GM19240 (cell line): ENCODE results near the gene HEPHL1.

Experiments
- DNase-seq: peaks from one replicate; pipeline ENCODE4 v3.0.0; 2011; ENCODE audit warnings: low spot score; ENCODE audit not compliant: insufficient read length

Gene HEPHL1

DNA sequence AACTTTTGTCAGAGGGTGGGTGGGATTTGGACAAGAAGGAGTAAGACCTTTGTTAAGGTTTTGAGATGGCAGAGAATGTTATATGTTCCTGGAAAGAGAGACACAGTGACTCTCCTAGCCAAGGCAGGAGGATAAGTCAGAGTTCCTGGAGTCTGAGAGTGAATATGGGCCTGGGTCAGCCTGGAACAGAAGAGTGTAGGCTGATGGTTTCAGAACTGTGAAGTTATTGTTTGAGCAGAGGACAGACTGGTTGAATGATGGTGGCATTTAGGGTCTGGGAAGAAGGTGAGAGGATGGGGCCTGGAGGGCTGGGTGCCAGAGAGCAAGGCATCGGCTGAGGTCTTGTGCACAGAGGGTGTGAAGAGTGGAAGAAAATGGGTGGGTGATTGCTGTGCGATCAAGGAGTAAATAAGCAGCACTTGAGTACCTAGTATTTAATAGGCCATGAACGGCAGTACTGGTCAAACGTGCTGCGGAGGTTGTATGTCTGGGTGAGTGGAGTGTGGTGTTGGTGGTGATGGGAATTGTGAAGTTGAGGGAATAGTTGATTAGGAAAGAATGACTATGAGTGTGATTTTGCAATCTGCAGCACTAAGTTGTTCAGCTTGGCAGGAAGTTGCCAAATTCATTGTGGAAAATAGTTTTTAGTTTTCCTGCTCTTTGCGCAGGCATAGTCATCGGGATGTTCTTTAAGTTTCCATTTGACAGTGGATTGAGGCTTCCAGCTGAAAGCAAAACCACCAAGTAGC lies 109.3 kb downstream of the HEPHL1 start:
- DNase-seq, result no peak

DNA sequence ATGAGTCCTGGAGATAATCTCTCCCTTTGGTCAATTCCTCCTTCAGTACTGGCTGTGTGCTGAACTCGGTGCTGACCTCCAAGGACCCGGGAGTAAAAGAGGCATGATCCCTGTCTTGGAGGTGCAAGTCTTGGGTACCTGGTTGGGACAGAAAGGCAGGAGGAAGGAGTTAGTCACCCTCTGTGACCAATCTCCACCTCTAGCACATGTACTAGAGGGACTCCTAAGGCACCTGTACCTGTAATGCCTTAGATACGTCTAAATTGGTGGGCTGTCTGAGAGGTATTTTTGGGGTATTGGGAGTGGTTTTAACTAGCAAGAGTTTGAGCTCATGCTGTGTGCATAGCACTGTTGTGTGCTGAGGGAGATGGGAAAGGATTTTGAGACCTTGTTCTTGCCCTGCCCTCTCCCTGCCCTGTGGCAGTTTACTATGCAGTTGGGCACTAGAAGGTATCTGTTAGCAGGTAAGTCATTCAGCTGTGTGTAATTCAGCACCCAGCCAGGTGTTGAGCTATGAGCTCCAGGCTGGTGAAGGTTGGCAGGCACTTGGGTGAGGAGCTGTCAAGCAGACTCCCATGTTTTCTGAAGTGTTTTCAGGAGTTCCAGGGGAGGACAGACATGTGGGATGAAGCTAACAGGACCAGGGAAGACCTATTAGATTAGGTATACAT lies 110.0 kb downstream of the HEPHL1 start:
- no peak for DNase-seq

DNA sequence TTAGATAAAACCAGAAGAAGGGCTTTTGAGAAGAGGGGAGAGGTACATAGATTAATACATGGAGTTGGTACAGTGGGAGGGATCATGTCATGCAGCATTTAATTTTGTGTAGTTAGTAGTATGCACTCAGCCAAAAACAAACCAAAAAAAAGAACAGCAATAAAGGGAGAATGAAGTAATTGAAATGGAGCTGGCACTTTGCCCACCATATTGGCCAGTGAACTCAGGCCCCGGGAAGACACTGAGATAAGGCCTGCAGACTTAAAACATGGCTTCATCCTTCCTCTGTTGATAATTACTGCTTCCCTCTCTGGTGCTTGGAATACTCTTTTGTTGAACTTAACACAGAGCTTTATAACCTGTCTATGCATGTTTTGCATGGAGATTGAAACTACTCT lies 110.6 kb downstream of the HEPHL1 start:
- DNase-seq, result no peak

- DNase-seq, result no peak
These were observed 111.0 kb downstream of the HEPHL1 start for GRCh38 chr11:94132152-94132558.

DNA sequence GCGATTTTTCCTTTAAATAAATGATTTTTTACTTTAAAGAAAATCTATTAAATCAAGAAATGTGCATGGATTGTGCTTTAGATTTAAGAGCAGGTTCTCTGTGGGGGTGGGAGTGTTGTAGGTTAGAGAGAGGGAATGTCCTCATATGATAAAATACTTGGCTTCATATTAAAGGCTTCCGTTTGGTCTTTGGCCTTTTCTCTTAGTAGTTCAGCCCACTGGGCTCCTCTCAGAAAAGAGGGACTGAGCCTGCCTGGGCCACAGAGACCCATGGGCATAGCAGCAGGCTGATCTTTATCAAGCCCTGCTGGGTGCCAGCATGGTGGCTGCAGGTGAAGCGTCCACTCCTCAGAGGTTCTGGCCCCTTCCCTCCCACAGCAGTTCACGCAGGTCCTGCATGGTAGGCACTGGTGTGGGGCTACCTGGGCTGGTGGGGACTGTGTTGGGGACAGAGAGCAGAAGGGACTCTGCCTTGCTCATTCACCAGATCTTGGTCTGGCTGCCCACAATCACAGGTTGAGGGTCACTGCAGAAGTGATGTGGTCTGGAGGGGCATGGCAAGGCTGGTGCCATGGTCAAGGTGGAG lies 111.8 kb downstream of the HEPHL1 start:
- no peak for DNase-seq

- no peak for DNase-seq
These were observed 112.6 kb downstream of the HEPHL1 start for GRCh38 chr11:94133752-94134151.

GRCh38 chr11:94134651-94135512 lies 113.7 kb downstream of the HEPHL1 start:
- no peak for DNase-seq

DNA sequence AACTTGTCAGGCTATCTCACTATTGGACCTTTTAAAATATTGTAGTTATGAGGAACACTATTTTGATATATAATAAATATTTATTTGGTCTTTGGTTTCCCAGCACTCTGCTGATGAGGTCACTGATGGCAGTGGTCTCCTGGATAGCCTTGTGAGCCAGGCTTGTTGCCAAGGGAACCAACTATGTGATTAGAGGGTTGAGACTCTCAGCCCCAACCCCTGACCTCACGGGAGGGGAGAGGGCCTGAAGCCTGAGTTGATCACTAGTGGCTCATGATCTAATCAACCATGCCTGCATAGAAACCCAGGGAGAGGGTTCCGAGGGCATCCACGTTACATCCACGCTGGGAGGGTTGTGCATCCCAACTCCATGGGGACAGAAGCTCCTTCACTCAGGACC lies 118.3 kb downstream of the HEPHL1 start:
- DNase-seq, result no peak

GRCh38 chr11:94140154-94140655 lies 119.1 kb downstream of the HEPHL1 start:
- DNase-seq, result no peak

GRCh38 chr11:94141511-94142307 lies 120.6 kb downstream of the HEPHL1 start:
- DNase-seq, result no peak

DNA sequence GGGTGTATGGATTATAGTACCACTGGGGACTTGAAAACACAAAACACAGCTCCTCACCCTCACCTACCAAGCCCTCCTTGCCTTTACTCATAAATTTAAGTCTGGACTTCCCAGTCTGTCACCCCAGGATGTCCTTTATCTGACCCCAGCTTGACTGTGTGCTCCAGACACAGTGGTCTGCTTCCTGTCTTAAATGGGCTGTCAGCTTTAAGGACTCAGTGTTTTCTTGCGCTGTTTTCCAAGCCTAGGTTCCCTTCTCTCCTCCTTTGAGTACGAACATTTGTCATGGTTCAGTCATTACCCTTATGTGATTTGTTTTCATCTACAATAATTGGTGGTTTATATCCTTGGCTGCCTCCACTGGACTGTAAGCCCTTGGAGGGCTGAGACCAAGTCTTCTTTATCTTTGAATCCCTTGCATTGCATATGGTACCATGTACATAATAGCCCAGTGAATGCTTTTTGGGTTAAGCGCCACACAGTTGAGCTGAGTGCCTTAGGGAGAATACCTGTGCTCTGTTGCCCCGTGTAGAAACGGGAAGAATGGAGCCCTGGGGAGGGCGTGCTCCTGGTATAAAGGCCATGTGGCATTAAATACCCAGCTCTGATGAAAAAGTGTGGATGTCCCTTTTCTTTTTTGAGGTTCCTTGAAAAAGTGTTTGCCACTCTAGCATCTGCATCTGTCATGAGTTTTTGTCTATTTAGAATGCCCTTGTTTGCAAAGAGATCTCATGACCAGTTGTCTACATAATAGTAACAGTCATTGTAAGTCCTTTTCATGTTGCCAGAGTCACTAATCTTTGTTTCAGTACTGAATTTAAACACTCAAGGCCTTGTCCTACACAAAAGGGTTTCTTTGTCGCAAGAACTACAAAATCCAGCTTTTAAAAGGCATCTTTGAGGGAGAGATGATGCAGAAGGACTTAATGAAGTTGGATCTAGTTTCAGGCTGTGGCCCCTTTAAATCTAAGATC lies 121.4 kb downstream of the HEPHL1 start:
- DNase-seq, result no peak

- no peak for DNase-seq
These were observed 123.1 kb downstream of the HEPHL1 start for GRCh38 chr11:94144216-94144615.

GRCh38 chr11:94144664-94145063 lies 123.5 kb downstream of the HEPHL1 start:
- no peak for DNase-seq

- no peak for DNase-seq
These were observed 124.3 kb downstream of the HEPHL1 start for GRCh38 chr11:94145431-94145830.

DNA sequence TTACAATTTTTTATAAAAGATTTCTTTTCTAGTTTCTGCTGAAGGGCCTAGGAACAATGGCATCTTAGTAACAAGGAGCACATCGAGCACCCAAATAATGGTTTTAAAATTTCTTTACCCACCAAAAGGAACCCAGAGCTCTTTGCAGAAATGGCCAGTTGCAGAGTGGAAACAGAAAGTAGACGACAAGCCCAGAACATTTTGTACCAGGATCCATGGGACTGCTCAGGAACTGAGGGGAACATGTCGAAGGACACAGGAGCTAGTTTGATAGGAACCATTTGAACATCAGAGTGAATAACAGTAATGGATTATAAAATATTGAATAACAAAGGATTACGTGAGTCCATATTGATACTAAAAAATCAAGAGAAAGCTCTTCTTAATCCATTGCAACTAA lies 124.8 kb downstream of the HEPHL1 start:
- no peak for DNase-seq

GRCh38 chr11:94147433-94147845 lies 126.3 kb downstream of the HEPHL1 start:
- no peak for DNase-seq

- DNase-seq, result no peak
These were observed 127.0 kb downstream of the HEPHL1 start for GRCh38 chr11:94148189-94148588.

- DNase-seq, result no peak
These were observed 128.4 kb downstream of the HEPHL1 start for GRCh38 chr11:94149431-94150017.

- no peak for DNase-seq
These were observed 128.9 kb downstream of the HEPHL1 start for GRCh38 chr11:94150056-94150455.
